Measurements from ENCODE around the gene THAP10. TPM values are rescaled to one million over a fixed set of nuclear protein-coding genes. Genes with fewer than 3 reads are reported as not detected.
A peak's percentile ranks its signal among the peaks of the same experiment; 100 is the strongest.

THAP10 gene
- total RNA-seq, 1 donor from 2014 or later: 5.6 TPM

DNA sequence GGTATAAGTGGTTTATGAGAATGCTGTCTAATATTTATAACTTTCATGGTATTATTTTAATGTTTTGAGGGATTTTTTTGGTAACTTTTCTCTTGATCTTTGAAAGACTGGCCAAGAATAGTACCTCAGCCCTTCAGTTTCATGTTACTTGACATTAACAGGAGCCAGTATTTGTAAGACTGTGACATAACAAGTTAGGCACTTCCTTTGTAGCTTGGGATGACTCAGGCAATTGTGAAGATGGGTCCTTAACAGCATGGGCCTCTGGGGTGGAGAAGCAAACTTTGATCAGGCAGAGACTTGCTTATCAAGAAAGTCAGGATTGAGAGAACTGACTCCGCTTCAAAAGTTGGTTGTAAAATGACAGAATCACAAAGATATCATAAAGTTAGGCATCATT is 9.9 kb upstream of the THAP10 start:
- intact Hi-C loops (cut with micrococcal nuclease): no loop called here

DNA sequence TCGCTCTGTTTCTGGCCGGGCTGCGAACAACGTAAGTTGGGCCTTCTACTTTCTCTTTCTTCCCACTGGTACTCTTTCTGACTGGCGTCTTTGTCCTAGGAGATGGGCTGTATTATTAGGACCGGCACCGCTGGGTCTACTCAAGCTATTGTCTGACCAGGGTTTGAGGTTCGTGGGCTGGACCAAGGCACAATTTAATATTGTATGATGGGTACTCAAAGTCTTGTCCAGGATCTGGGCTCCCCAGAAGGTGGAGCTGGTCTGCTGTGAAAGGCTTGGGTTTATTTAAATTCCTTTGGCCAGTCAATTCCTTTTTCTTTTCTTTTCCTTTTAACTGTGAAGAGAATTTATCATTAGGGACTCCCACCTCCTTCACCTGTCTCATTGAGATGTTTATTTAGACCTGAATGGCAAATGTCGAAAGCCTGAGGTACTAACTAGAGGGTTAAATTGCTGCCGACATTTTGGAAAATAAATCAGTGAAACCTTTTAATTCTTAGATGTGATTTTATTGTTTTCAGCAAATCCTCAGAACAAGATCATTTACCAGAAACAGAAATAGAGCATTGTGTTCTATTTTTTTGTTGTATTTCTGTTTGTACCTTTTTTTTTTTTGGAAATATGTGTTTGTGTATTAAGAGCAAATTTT is 803 bp upstream of the THAP10 start:
- no peak for DNase-seq
- H3K27me3 ChIP-seq (ENCODE audit: low read depth): no peaks in the 10 kb centered on the region
- TF ChIP-seq, protein P1, sequence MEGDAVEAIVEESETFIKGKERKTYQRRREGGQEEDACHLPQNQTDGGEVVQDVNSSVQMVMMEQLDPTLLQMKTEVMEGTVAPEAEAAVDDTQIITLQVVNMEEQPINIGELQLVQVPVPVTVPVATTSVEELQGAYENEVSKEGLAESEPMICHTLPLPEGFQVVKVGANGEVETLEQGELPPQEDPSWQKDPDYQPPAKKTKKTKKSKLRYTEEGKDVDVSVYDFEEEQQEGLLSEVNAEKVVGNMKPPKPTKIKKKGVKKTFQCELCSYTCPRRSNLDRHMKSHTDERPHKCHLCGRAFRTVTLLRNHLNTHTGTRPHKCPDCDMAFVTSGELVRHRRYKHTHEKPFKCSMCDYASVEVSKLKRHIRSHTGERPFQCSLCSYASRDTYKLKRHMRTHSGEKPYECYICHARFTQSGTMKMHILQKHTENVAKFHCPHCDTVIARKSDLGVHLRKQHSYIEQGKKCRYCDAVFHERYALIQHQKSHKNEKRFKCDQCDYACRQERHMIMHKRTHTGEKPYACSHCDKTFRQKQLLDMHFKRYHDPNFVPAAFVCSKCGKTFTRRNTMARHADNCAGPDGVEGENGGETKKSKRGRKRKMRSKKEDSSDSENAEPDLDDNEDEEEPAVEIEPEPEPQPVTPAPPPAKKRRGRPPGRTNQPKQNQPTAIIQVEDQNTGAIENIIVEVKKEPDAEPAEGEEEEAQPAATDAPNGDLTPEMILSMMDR (IDR thresholded peaks at IDR 0.05; ENCODE audit: borderline replicate concordance): peak; percentile 73
- H3K27ac ChIP-seq (replicated peaks): peak overlapping the region; percentile 78
- H3K4me1 ChIP-seq: peaks cover 26% of the 10 kb centered on the region
- H3K36me3 ChIP-seq: peaks cover 7% of the 10 kb centered on the region
- intact Hi-C loops (cut with micrococcal nuclease): loop anchor here (10.0 kb wide), 1 partner anchor 212 kb away; no protein-coding TSS in a partner anchor
- peak overlapping the region; percentile 82 for H3K4me3 ChIP-seq
- no peaks in the 10 kb centered on the region for H3K9me3 ChIP-seq (replicated peaks)

More for the DNA sequence above, 9.9 kb upstream of the THAP10 start:
- Histone ChIP-seq H3K4me1 (no peaks in the 10 kb centered on the region), H3K27me3 (ENCODE audit: low read depth) (no peaks in the 10 kb centered on the region), H3K9me3 (replicated peaks) (no peaks in the 10 kb centered on the region), H3K36me3 (peaks cover 32% of the 10 kb centered on the region), H3K4me3 (no peak overlapping the region), H3K27ac (replicated peaks) (no peak overlapping the region)
- DNase-seq: no peak
- TF ChIP-seq, protein P1 (IDR thresholded peaks at IDR 0.05; ENCODE audit: borderline replicate concordance): no peak

- TF ChIP-seq, protein P1 (IDR thresholded peaks at IDR 0.05; ENCODE audit: borderline replicate concordance): no peak
- Histone ChIP-seq H3K4me3 (no peak overlapping the region), H3K4me1 (no peaks in the 10 kb centered on the region), H3K9me3 (replicated peaks) (no peaks in the 10 kb centered on the region), H3K36me3 (no peaks in the 10 kb centered on the region), H3K27me3 (ENCODE audit: low read depth) (no peaks in the 10 kb centered on the region), H3K27ac (replicated peaks) (no peak overlapping the region)
- intact Hi-C loops (cut with micrococcal nuclease): no loop called here
- DNase-seq: no peak
Observed at GRCh38 chr15:70882361-70882760, 9.9 kb downstream of the THAP10 start.

- no peak overlapping the region for H3K27ac ChIP-seq (replicated peaks)
- H3K9me3 ChIP-seq (replicated peaks): no peaks in the 10 kb centered on the region
- no peaks in the 10 kb centered on the region for H3K4me1 ChIP-seq
- H3K27me3 ChIP-seq (ENCODE audit: low read depth): no peaks in the 10 kb centered on the region
- DNase-seq: no peak
- H3K4me3 ChIP-seq: no peak overlapping the region
- TF ChIP-seq, protein P1 (IDR thresholded peaks at IDR 0.05; ENCODE audit: borderline replicate concordance): no peak
- intact Hi-C loops (cut with micrococcal nuclease): no loop called here
- H3K36me3 ChIP-seq: no peaks in the 10 kb centered on the region
Observed at GRCh38 chr15:70880781-70881180, 11.5 kb downstream of the THAP10 start.

DNA sequence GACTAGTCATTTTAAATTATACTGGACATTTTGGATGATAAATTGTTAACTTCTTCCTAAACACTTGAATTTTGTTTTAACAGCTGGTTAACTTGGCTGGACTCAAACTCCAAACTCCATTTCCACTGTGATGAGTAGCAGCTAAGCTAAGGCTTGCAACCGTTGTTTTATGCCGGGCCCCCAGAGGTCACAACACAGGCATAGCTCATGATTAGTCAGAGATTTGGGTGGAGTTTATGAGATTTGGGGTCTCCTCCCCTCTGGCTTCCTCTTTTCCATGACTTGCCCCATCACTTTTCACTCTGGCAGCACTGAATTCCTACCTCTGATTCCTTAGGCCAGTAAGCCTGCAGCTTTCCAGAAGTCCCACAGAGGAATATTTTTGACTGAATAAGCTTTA is 12.8 kb downstream of the THAP10 start:
- DNase-seq: no peak
- TF ChIP-seq, protein P1 (IDR thresholded peaks at IDR 0.05; ENCODE audit: borderline replicate concordance): no peak
- intact Hi-C loops (cut with micrococcal nuclease): no loop called here
- Histone ChIP-seq H3K4me3 (no peak overlapping the region), H3K9me3 (replicated peaks) (no peaks in the 10 kb centered on the region), H3K36me3 (no peaks in the 10 kb centered on the region), H3K27me3 (ENCODE audit: low read depth) (no peaks in the 10 kb centered on the region), H3K4me1 (no peaks in the 10 kb centered on the region), H3K27ac (replicated peaks) (no peak overlapping the region)
